ENCODE results near the gene NF1.

DNA sequence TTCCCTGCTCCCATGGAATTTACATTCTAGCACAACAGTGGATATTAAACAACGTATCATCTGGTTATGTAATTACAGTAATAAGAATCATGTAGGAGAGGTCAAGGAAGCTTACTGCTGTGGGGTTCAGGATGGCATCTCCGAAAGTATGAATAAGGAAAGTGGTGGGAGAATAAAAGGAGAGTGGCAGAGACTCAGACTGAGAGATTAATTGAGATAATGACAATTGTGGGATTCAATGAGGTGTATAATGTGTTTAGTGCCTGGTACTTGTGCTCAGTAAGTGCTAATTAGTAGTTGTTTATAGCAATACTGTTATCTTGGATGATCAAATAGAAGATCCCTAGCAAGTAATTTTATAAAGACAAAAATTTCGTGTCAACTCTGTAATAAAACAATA lies 45.3 kb downstream of the NF1 start:
- no peak for TF ChIP-seq ZNF671 (CRISPR knock-in tag; IDR thresholded peaks at IDR 0.05)
- TF ChIP-seq, protein P1, sequence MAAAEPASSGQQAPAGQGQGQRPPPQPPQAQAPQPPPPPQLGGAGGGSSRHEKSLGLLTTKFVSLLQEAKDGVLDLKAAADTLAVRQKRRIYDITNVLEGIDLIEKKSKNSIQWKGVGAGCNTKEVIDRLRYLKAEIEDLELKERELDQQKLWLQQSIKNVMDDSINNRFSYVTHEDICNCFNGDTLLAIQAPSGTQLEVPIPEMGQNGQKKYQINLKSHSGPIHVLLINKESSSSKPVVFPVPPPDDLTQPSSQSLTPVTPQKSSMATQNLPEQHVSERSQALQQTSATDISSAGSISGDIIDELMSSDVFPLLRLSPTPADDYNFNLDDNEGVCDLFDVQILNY (CRISPR knock-in tag; IDR thresholded peaks at IDR 0.05): no peak
- TF ChIP-seq, protein P2, sequence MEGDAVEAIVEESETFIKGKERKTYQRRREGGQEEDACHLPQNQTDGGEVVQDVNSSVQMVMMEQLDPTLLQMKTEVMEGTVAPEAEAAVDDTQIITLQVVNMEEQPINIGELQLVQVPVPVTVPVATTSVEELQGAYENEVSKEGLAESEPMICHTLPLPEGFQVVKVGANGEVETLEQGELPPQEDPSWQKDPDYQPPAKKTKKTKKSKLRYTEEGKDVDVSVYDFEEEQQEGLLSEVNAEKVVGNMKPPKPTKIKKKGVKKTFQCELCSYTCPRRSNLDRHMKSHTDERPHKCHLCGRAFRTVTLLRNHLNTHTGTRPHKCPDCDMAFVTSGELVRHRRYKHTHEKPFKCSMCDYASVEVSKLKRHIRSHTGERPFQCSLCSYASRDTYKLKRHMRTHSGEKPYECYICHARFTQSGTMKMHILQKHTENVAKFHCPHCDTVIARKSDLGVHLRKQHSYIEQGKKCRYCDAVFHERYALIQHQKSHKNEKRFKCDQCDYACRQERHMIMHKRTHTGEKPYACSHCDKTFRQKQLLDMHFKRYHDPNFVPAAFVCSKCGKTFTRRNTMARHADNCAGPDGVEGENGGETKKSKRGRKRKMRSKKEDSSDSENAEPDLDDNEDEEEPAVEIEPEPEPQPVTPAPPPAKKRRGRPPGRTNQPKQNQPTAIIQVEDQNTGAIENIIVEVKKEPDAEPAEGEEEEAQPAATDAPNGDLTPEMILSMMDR (IDR thresholded peaks at IDR 0.05): no peak
- TF ChIP-seq, protein P3, sequence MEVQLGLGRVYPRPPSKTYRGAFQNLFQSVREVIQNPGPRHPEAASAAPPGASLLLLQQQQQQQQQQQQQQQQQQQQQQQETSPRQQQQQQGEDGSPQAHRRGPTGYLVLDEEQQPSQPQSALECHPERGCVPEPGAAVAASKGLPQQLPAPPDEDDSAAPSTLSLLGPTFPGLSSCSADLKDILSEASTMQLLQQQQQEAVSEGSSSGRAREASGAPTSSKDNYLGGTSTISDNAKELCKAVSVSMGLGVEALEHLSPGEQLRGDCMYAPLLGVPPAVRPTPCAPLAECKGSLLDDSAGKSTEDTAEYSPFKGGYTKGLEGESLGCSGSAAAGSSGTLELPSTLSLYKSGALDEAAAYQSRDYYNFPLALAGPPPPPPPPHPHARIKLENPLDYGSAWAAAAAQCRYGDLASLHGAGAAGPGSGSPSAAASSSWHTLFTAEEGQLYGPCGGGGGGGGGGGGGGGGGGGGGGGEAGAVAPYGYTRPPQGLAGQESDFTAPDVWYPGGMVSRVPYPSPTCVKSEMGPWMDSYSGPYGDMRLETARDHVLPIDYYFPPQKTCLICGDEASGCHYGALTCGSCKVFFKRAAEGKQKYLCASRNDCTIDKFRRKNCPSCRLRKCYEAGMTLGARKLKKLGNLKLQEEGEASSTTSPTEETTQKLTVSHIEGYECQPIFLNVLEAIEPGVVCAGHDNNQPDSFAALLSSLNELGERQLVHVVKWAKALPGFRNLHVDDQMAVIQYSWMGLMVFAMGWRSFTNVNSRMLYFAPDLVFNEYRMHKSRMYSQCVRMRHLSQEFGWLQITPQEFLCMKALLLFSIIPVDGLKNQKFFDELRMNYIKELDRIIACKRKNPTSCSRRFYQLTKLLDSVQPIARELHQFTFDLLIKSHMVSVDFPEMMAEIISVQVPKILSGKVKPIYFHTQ (CRISPR knock-in tag; IDR thresholded peaks at IDR 0.05): no peak
